Measurements from ENCODE around the gene MPHOSPH9. TPM values are rescaled to one million over a fixed set of nuclear protein-coding genes. Genes with fewer than 3 reads are reported as not detected.

The MPHOSPH9 gene
- polyA plus RNA-seq, 3 donors, result 6.3 to 14.1 (median 9.2) TPM

GRCh38 chr12:123142518-123142840, 90.5 kb downstream of the MPHOSPH9 start:
- Mint-ChIP-seq H3K36me3 (no peaks in the 10 kb centered on the region), H3K27me3 (ENCODE audit: low read depth in 3 of 3) (peaks cover 0 to 7% (median 4%) of the 10 kb centered on the region in 3 donors), H3K27ac (no peak overlapping the region), H3K4me1 (peaks cover 18% of the 10 kb centered on the region), H3K9me3 (peaks cover 0 to 2% (median 0%) of the 10 kb centered on the region in 7 donors), H3K4me3 (no peak overlapping the region)
- Histone ChIP-seq H3K27me3 (ENCODE audit: control insufficient read depth in 2 of 2, insufficient read depth in 2 of 2, low read length in 2 of 2) (no peaks in the 10 kb centered on the region), H3K4me3 (replicated peaks in 1 of 3; ENCODE audit: low read depth in 2 of 3, low read length in 3 of 3) (no peak overlapping the region), H3K9ac (ENCODE audit: insufficient read depth, low read length, poor library complexity, severe bottlenecking) (no peak overlapping the region), H3K4me2 (replicated peaks; ENCODE audit: extremely low read depth, low read length, poor library complexity, severe bottlenecking) (no peak overlapping the region), H2AFZ (ENCODE audit: insufficient read depth, low read depth, low read length, poor library complexity, severe bottlenecking) (no peak overlapping the region), H3K4me1 (ENCODE audit: control insufficient read depth in 1 of 2, insufficient read depth in 2 of 2, low read length in 2 of 2) (peaks cover 9 to 10% of the 10 kb centered on the region in 2 donors), H3K36me3 (replicated peaks in 1 of 2; ENCODE audit: control insufficient read depth in 1 of 2, insufficient read depth in 2 of 2, low read length in 2 of 2) (no peaks in the 10 kb centered on the region), H3K9me3 (replicated peaks in 1 of 2; ENCODE audit: control insufficient read depth in 1 of 2, insufficient read depth in 1 of 2, low read length in 2 of 2) (no peaks in the 10 kb centered on the region), H3K27ac (ENCODE audit: low read depth in 1 of 2, low read length in 2 of 2) (no peak overlapping the region), H3K79me2 (ENCODE audit: insufficient read depth, low read length) (no peaks in the 10 kb centered on the region), H4K20me1 (ENCODE audit: insufficient read depth, low read length) (no peaks in the 10 kb centered on the region)
- TF ChIP-seq CTCF (IDR thresholded peaks at IDR 0.05), result no peak
- no peak for DNase-seq
- WGBS (ENCODE audit: insufficient coverage), result 17% methylated on average over 3 of the region's 5 CpGs
- intact Hi-C loops (cut with micrococcal nuclease), result loop anchor here in 1 of 2 donors (10.0 kb wide), 1 partner anchor 98 kb away; no protein-coding TSS in a partner anchor

GRCh38 chr12:123141615-123142517, 91.1 kb downstream of the MPHOSPH9 start:
- no peak overlapping the region for H3K27ac ChIP-seq (ENCODE audit: low read depth in 1 of 2, low read length in 2 of 2)
- no peak overlapping the region for H3K4me3 Mint-ChIP-seq
- no peak overlapping the region for H3K9ac ChIP-seq (ENCODE audit: insufficient read depth, low read length, poor library complexity, severe bottlenecking)
- no peaks in the 10 kb centered on the region for H3K79me2 ChIP-seq (ENCODE audit: insufficient read depth, low read length)
- no peak overlapping the region for H2AFZ ChIP-seq (ENCODE audit: insufficient read depth, low read depth, low read length, poor library complexity, severe bottlenecking)
- H3K4me1 ChIP-seq (ENCODE audit: control insufficient read depth in 1 of 2, insufficient read depth in 2 of 2, low read length in 2 of 2), result peaks cover 8 to 10% of the 10 kb centered on the region in 2 donors
- H3K36me3 Mint-ChIP-seq, result no peaks in the 10 kb centered on the region
- H3K4me1 Mint-ChIP-seq, result peaks cover 17% of the 10 kb centered on the region
- TF ChIP-seq CTCF (IDR thresholded peaks at IDR 0.05), result no peak
- no peaks in the 10 kb centered on the region for H4K20me1 ChIP-seq (ENCODE audit: insufficient read depth, low read length)
- DNase-seq, result no peak
- intact Hi-C loops (cut with micrococcal nuclease), result loop anchor here in 1 of 2 donors (10.0 kb wide), 1 partner anchor 97 kb away; no protein-coding TSS in a partner anchor
- H3K27me3 ChIP-seq (ENCODE audit: control insufficient read depth in 2 of 2, insufficient read depth in 2 of 2, low read length in 2 of 2), result no peaks in the 10 kb centered on the region
- no peak overlapping the region for H3K4me2 ChIP-seq (replicated peaks; ENCODE audit: extremely low read depth, low read length, poor library complexity, severe bottlenecking)
- H3K9me3 Mint-ChIP-seq, result peaks cover 0 to 2% (median 0%) of the 10 kb centered on the region in 7 donors
- peak overlapping the region in 2 of 7 donors; percentile 12 to 19 for H3K27ac Mint-ChIP-seq
- H3K27me3 Mint-ChIP-seq (ENCODE audit: low read depth in 3 of 3), result peaks cover 0 to 7% (median 3%) of the 10 kb centered on the region in 3 donors
- no peaks in the 10 kb centered on the region for H3K9me3 ChIP-seq (replicated peaks in 1 of 2; ENCODE audit: control insufficient read depth in 1 of 2, insufficient read depth in 1 of 2, low read length in 2 of 2)
- no peaks in the 10 kb centered on the region for H3K36me3 ChIP-seq (replicated peaks in 1 of 2; ENCODE audit: control insufficient read depth in 1 of 2, insufficient read depth in 2 of 2, low read length in 2 of 2)
- WGBS (ENCODE audit: insufficient coverage), result 89% methylated on average over 6 of the region's 15 CpGs
- H3K4me3 ChIP-seq (replicated peaks in 1 of 3; ENCODE audit: low read depth in 2 of 3, low read length in 3 of 3), result no peak overlapping the region

Measured in CD14-positive monocyte (primary cell).